Liver (tissue), 9 donors: ENCODE data around the gene YTHDF1. TPM values are rescaled to one million over a fixed set of nuclear protein-coding genes. Genes with fewer than 3 reads are reported as not detected.

ENCODE experiments used
- DNase-seq: peaks from one replicate; pipeline ENCODE4 v3.0.0-alpha.2; 2017; ENCODE audit warnings: low spot score
- H3K27ac ChIP-seq, 2 donors: one replicate each; pipeline ENCODE4 v1.7.0; 2013; ENCODE audit warnings: inconsistent platforms in 2 of 2, low read length in 2 of 2, control low read depth in 1 of 2, low read depth in 1 of 2, mild to moderate bottlenecking in 1 of 2
- H3K27me3 ChIP-seq, 4 donors: one replicate each; pipeline versions ENCODE4 v1.6.1 to v1.7.0; 2013; ENCODE audit warnings: low read length in 3 of 4, inconsistent platforms in 1 of 4, mild to moderate bottlenecking in 1 of 4, moderate library complexity in 1 of 4; ENCODE audit not compliant: control insufficient read depth in 4 of 4, insufficient read depth in 4 of 4
- H3K36me3 ChIP-seq, 4 donors: one replicate each; pipeline versions ENCODE4 v1.6.1 to v1.7.0; 2013; ENCODE audit warnings: low read length in 3 of 4, mild to moderate bottlenecking in 3 of 4, low read depth in 1 of 4, moderate library complexity in 1 of 4; ENCODE audit not compliant: control insufficient read depth in 4 of 4, insufficient read depth in 3 of 4
- H3K4me1 ChIP-seq, 4 donors: one replicate each; pipeline versions ENCODE4 v1.6.1 to v1.7.0; 2013; ENCODE audit warnings: low read length in 3 of 4, mild to moderate bottlenecking in 3 of 4, moderate library complexity in 1 of 4; ENCODE audit not compliant: control insufficient read depth in 4 of 4, insufficient read depth in 4 of 4
- H3K4me3 ChIP-seq, 3 donors: one replicate each; pipeline versions ENCODE4 v1.6.1 to v1.7.0; 2013; ENCODE audit warnings: low read length in 3 of 3, control low read depth in 1 of 3, low read depth in 1 of 3, mild to moderate bottlenecking in 1 of 3
- H3K9ac ChIP-seq, 2 donors: one replicate each; pipeline ENCODE4 v1.7.0; 2013; ENCODE audit warnings: low read length in 2 of 2, mild to moderate bottlenecking in 2 of 2, moderate library complexity in 2 of 2, control low read depth in 1 of 2, low read depth in 1 of 2
- H3K9me3 ChIP-seq, 4 donors: one replicate each; pipeline versions ENCODE4 v1.6.1 to v1.7.0; 2013; ENCODE audit warnings: low read length in 3 of 4; ENCODE audit not compliant: control insufficient read depth in 4 of 4
- CTCF ChIP-seq: fragments of 150-350 bp; IDR thresholded peaks from 2 replicates; pipeline ENCODE4 v1.5.1; 2017; ENCODE audit warnings: improper control_type of control experiment, low read depth, low read length; ENCODE audit not compliant: missing input control
- EGR1 ChIP-seq, 2 donors: IDR thresholded peaks; 2 replicates each; pipeline ENCODE4 v1.6.1; 2016 to 2018; ENCODE audit warnings: antibody characterized with exemption in 2 of 2, low read depth in 2 of 2
- FOXA1 ChIP-seq: IDR thresholded peaks from 2 replicates; pipeline ENCODE4 v1.6.1; 2016; ENCODE audit warnings: antibody characterized with exemption
- GABPA ChIP-seq, 2 donors: IDR thresholded peaks in 1 of 2; conservative IDR thresholded peaks in 1 of 2; 2 replicates each; pipeline ENCODE4 v1.6.1; 2016; ENCODE audit warnings: antibody characterized with exemption in 2 of 2, mild to moderate bottlenecking in 1 of 2, moderate library complexity in 1 of 2
- HNF4A ChIP-seq, 2 donors: conservative IDR thresholded peaks; 2 replicates each; pipeline ENCODE4 v1.6.1; 2016; ENCODE audit warnings: antibody characterized with exemption in 2 of 2, mild to moderate bottlenecking in 2 of 2
- HNF4G ChIP-seq: IDR thresholded peaks from 2 replicates; pipeline ENCODE4 v1.6.1; 2016; ENCODE audit warnings: antibody characterized with exemption
- JUND ChIP-seq, 2 donors: IDR thresholded peaks; 2 replicates each; pipeline ENCODE4 v1.6.1; 2016; ENCODE audit warnings: antibody characterized with exemption in 2 of 2
- NR2F2 ChIP-seq: IDR thresholded peaks from 2 replicates; pipeline ENCODE4 v1.6.1; 2016; ENCODE audit warnings: antibody characterized with exemption
- RAD21 ChIP-seq, 2 donors: IDR thresholded peaks; 2 replicates each; pipeline ENCODE4 v1.6.1; 2016; ENCODE audit warnings: antibody characterized with exemption in 2 of 2, mild to moderate bottlenecking in 2 of 2
- REST ChIP-seq: IDR thresholded peaks from 2 replicates; pipeline ENCODE4 v1.6.1; 2016; ENCODE audit warnings: antibody characterized with exemption, mild to moderate bottlenecking
- RXRA ChIP-seq, 2 donors: IDR thresholded peaks; 2 replicates each; pipeline ENCODE4 v1.6.1; 2017 to 2018; ENCODE audit warnings: antibody characterized with exemption in 2 of 2, mild to moderate bottlenecking in 1 of 2
- SP1 ChIP-seq: IDR thresholded peaks from 2 replicates; pipeline ENCODE4 v1.6.1; 2018; ENCODE audit warnings: antibody characterized with exemption, mild to moderate bottlenecking
- TAF1 ChIP-seq: conservative IDR thresholded peaks from 2 replicates; pipeline ENCODE4 v1.6.1; 2016; ENCODE audit warnings: antibody characterized with exemption, mild to moderate bottlenecking
- YY1 ChIP-seq: IDR thresholded peaks from 2 replicates; pipeline ENCODE4 v1.6.1; 2016; ENCODE audit warnings: antibody characterized with exemption, mild to moderate bottlenecking
- WGBS: extraction: QIAGEN DNeasy Blood & Tissue Kit; methylation state at CpG from one replicate; pipeline ENCODE4 v1.1.7; 2013; 5-methylcytosine and 5-hydroxymethylcytosine counted together
- polyA plus RNA-seq, 2 donors: library from polyadenylated mRNA; stranded (reverse) in 1 of 2; unstranded in 1 of 2; fragments of 200-250 nt in 1 of 2; fragments of >200 nt in 1 of 2; fragmentation: Nextera tagmentation in 1 of 2; extraction: Ambion mirVana in 1 of 2; gene quantifications; one replicate each; pipeline versions ENCODE4 v1.2.1 to v1.2.3, GENCODE V29; 2013 to 2015
- total RNA-seq, 2 donors: library from RNA; depleted of rRNA; stranded (reverse); fragments of >200 nt; gene quantifications; one replicate each; pipeline ENCODE4 v1.2.3, GENCODE V29; 2014
- TF ChIP-seq, protein P1 (sequence below): IDR thresholded peaks from 2 replicates; pipeline ENCODE4 v1.6.1; 2016; ENCODE audit warnings: antibody characterized with exemption
- TF ChIP-seq, protein P2 (sequence below): IDR thresholded peaks from 2 replicates; pipeline ENCODE4 v1.6.1; 2016; ENCODE audit warnings: antibody characterized with exemption
- TF ChIP-seq, protein P3 (sequence below): IDR thresholded peaks from 2 replicates; pipeline ENCODE4 v1.6.1; 2016; ENCODE audit warnings: antibody characterized with exemption
- donor health status: healthy.
- donor health status: healthy.
- donor health status: healthy.
- donor health status: healthy.
- donor health status: healthy.

Gene YTHDF1
- total and polyA plus RNA-seq, 4 donors: 6.8 to 19.5 (median 14.9) TPM

DNA sequence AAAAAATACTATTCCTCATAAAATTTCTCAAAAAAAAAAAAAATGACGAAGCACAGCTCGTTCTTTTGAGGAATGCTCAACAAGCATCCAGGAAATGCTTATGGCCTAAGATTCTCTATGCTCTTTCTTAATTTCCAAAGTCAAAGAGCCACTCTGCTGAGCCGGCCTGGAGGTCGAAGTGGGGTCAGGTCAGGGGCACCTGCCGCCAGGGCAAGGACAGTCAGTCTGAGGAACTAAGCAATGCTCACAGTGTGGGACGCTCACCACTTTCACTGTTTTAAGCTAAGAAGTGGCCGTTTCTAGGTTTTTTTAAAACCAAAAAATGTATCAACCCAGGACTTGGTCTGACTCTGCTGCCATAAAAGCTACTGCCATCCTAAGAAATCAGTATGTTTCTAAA lies 17.3 kb downstream of the YTHDF1 start:
- peaks cover 0 to 10% (median 5%) of the 10 kb centered on the region in 4 donors for H3K4me1 ChIP-seq
- H3K4me3 ChIP-seq: no peak overlapping the region
- TF ChIP-seq, protein P1, sequence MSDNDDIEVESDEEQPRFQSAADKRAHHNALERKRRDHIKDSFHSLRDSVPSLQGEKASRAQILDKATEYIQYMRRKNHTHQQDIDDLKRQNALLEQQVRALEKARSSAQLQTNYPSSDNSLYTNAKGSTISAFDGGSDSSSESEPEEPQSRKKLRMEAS: no peak
- TF ChIP-seq HNF4A (conservative IDR thresholded peaks at IDR 0.05): no peak
- TF ChIP-seq TAF1: no peak
- TF ChIP-seq, protein P2, sequence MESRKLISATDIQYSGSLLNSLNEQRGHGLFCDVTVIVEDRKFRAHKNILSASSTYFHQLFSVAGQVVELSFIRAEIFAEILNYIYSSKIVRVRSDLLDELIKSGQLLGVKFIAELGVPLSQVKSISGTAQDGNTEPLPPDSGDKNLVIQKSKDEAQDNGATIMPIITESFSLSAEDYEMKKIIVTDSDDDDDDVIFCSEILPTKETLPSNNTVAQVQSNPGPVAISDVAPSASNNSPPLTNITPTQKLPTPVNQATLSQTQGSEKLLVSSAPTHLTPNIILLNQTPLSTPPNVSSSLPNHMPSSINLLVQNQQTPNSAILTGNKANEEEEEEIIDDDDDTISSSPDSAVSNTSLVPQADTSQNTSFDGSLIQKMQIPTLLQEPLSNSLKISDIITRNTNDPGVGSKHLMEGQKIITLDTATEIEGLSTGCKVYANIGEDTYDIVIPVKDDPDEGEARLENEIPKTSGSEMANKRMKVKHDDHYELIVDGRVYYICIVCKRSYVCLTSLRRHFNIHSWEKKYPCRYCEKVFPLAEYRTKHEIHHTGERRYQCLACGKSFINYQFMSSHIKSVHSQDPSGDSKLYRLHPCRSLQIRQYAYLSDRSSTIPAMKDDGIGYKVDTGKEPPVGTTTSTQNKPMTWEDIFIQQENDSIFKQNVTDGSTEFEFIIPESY: no peak
- no peak for TF ChIP-seq SP1
- no peak for TF ChIP-seq CTCF
- no peak for TF ChIP-seq FOXA1
- TF ChIP-seq GABPA (IDR thresholded peaks at IDR 0.05 in 1 of 2, conservative IDR thresholded peaks at IDR 0.05 in 1 of 2): no peak
- no peak for TF ChIP-seq RXRA (IDR thresholded peaks at IDR 0.05)
- TF ChIP-seq HNF4G: no peak
- TF ChIP-seq REST: no peak
- no peak for TF ChIP-seq NR2F2
- TF ChIP-seq, protein P3, sequence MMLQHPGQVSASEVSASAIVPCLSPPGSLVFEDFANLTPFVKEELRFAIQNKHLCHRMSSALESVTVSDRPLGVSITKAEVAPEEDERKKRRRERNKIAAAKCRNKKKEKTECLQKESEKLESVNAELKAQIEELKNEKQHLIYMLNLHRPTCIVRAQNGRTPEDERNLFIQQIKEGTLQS: no peak
- H3K9ac ChIP-seq: no peak overlapping the region
- 69% methylated on average over 7 of the region's 7 CpGs for WGBS
- no peak overlapping the region for H3K27ac ChIP-seq
- no peaks in the 10 kb centered on the region for H3K27me3 ChIP-seq
- H3K36me3 ChIP-seq: peaks cover 13 to 37% (median 24%) of the 10 kb centered on the region in 4 donors
- DNase-seq: no peak
- no peaks in the 10 kb centered on the region for H3K9me3 ChIP-seq

DNA sequence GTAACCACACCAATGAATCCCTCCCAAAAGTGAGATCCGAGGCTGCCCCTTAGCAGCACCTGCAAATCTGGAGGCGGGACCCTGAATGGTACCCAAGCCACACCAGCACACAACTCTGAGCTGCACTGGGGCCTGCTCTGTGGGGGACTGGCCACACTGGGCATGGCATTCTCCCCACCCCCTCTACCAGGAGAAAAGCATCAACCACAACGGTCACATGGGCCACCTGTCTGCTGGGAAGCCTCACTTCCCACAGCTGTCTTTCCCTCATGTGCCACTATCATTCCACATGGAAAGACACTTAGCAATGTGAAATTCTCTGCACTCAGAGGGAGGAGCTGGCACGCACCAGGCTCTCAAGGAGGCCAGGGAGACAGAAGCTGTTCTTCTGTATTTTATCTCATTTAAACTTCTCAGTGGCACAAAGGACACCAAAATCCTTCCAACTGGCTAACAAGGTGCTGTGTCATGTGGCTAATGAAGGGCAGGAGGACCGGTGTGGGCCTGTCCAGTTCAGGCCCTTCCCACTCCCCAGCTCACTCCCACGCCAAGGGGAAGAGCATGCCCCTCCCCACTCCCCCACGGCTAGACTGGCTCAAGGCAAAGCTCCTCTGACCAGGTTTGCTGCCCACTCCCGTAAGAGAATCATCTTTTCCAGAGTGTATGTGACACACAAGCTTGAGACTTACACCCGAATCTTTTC lies 19.0 kb downstream of the YTHDF1 start:
- 89% methylated on average over 9 of the region's 9 CpGs for WGBS
- Histone ChIP-seq H3K9me3 (no peaks in the 10 kb centered on the region), H3K9ac (no peak overlapping the region), H3K27ac (no peak overlapping the region), H3K27me3 (no peaks in the 10 kb centered on the region), H3K4me1 (peaks cover 0 to 10% (median 5%) of the 10 kb centered on the region in 4 donors), H3K4me3 (no peak overlapping the region), H3K36me3 (peaks cover 6 to 20% (median 11%) of the 10 kb centered on the region in 4 donors)
- DNase-seq: no peak
- TF ChIP-seq HNF4G (no peak), FOXA1 (no peak), YY1 (no peak), SP1 (no peak), EGR1 (IDR thresholded peaks at IDR 0.05; ENCODE audit: low read depth in 2 of 2) (no peak), JUND (IDR thresholded peaks at IDR 0.05) (no peak), GABPA (IDR thresholded peaks at IDR 0.05 in 1 of 2, conservative IDR thresholded peaks at IDR 0.05 in 1 of 2) (no peak), RAD21 (IDR thresholded peaks at IDR 0.05) (no peak)
